Measurements from ENCODE around the gene SEMA3C.

GRCh38 chr7:80950550-80950967 is 31.7 kb upstream of the SEMA3C start:
- TF ChIP-seq CTCF (IDR thresholded peaks at IDR 0.05) (no peak), POLR2AphosphoS5 (IDR thresholded peaks at IDR 0.05; ENCODE audit: low read depth, low read length) (no peak), REST (IDR thresholded peaks at IDR 0.05; ENCODE audit: insufficient read depth in 1 of 2, low read depth in 2 of 2, low read length in 1 of 2) (no peak), SIN3A (IDR thresholded peaks at IDR 0.05; ENCODE audit: borderline replicate concordance, insufficient read depth, low read depth, low read length) (no peak), TCF7L2 (IDR thresholded peaks at IDR 0.05; ENCODE audit: low read depth, low read length) (no peak)

Data from Panc1 (cell line).